GM18951 (cell line): ENCODE data around the gene OPN1SW.

Source experiments
- POLR2A ChIP-seq: IDR thresholded peaks from 4 replicates; pipeline ENCODE4 v1.6.1; 2011; ENCODE audit warnings: mild to moderate bottlenecking; ENCODE audit not compliant: insufficient read length, insufficient read depth; ENCODE audit errors: extremely low read depth
- in situ Hi-C: fragments of 300-500 bp; cut with MboI; formaldehyde crosslinking; loops from one replicate; pipeline ENCODE4 v1.12.0; 2022; ENCODE audit warnings: low sequenced_read_pairs, mixed read lengths, inconsistent platforms; ENCODE audit not compliant: unreplicated experiment

OPN1SW gene

GRCh38 chr7:128742206-128742605 is 33.4 kb downstream of the OPN1SW start:
- in situ Hi-C loops: no loop called here
- no peak for TF ChIP-seq POLR2A

- in situ Hi-C loops: no loop called here
- TF ChIP-seq POLR2A: no peak
These were observed 34.1 kb downstream of the OPN1SW start for GRCh38 chr7:128741491-128741890.

- TF ChIP-seq POLR2A: no peak
These were observed 34.6 kb downstream of the OPN1SW start for GRCh38 chr7:128740996-128741395.

GRCh38 chr7:128739990-128740682 is 35.5 kb downstream of the OPN1SW start:
- in situ Hi-C loops: no loop called here
- no peak for TF ChIP-seq POLR2A

More at GRCh38 chr7:128740996-128741395, 34.6 kb downstream of the OPN1SW start:
- in situ Hi-C loops: no loop called here

GRCh38 chr7:128739048-128739962 is 36.3 kb downstream of the OPN1SW start, which contains the start of gene CALU:
Gene CALU, plus strand, starts transcription at chr7:128739359. Its CDS starts 9,225 bp downstream, at chr7:128748584.
- peak; percentile 92 for TF ChIP-seq POLR2A
- in situ Hi-C loops: no loop called here

GRCh38 chr7:128738570-128739047 is 37.0 kb downstream of the OPN1SW start:
- in situ Hi-C loops: no loop called here
- no peak for TF ChIP-seq POLR2A

- no peak for TF ChIP-seq POLR2A
- in situ Hi-C loops: no loop called here
These were observed 37.7 kb downstream of the OPN1SW start for GRCh38 chr7:128737867-128738385.

- no peak for TF ChIP-seq POLR2A
- in situ Hi-C loops: no loop called here
These were observed 38.2 kb downstream of the OPN1SW start for GRCh38 chr7:128737441-128737840.

GRCh38 chr7:128735436-128735835 is 40.2 kb downstream of the OPN1SW start:
- in situ Hi-C loops: no loop called here
- TF ChIP-seq POLR2A: no peak

GRCh38 chr7:128734890-128735289 is 40.7 kb downstream of the OPN1SW start:
- in situ Hi-C loops: no loop called here
- no peak for TF ChIP-seq POLR2A

GRCh38 chr7:128733278-128733645 is 42.3 kb downstream of the OPN1SW start:
- no peak for TF ChIP-seq POLR2A
- in situ Hi-C loops: no loop called here

- TF ChIP-seq POLR2A: no peak
- in situ Hi-C loops: no loop called here
These were observed 42.9 kb downstream of the OPN1SW start for GRCh38 chr7:128732521-128733277.

- in situ Hi-C loops: no loop called here
- TF ChIP-seq POLR2A: no peak
These were observed 44.4 kb downstream of the OPN1SW start for GRCh38 chr7:128731184-128731583.
